Upper lobe of left lung (tissue), 4 donors: ENCODE results near the gene GPR25.

Source experiments
- CTCF ChIP-seq, 6 experiments: fragments of 450-650 bp in 4 of 6; fragments of 200-600 bp in 2 of 6; sonication (generic) in 2 of 6; IDR thresholded peaks; one replicate each; pipeline ENCODE4 v1.5.1; 2016 to 2019; ENCODE audit warnings: antibody characterized with exemption in 6 of 6
- EP300 ChIP-seq, 4 donors: sonication (generic); formaldehyde crosslinking; IDR thresholded peaks; one replicate each; pipeline ENCODE4 v1.5.1; 2017; ENCODE audit warnings: antibody characterized with exemption in 4 of 4, control low read depth in 2 of 4
- POLR2AphosphoS5 ChIP-seq, 2 donors: sonication (generic); formaldehyde crosslinking; IDR thresholded peaks; one replicate each; pipeline ENCODE4 v1.5.1; 2017; ENCODE audit warnings: antibody characterized with exemption in 2 of 2

GRCh38 chr1:200857804-200858203 lies 15.0 kb upstream of the GPR25 start:
- TF ChIP-seq CTCF (IDR thresholded peaks at IDR 0.05) (no peak), POLR2AphosphoS5 (IDR thresholded peaks at IDR 0.05) (no peak), EP300 (IDR thresholded peaks at IDR 0.05) (no peak)
